Right hindlimb (tissue), 1 donor: Measurements from ENCODE around the gene CADM4.

Experiments used
- DNase-seq: peaks from one replicate; pipeline ENCODE4 v3.0.0-alpha.2; 2018

The CADM4 gene

DNA sequence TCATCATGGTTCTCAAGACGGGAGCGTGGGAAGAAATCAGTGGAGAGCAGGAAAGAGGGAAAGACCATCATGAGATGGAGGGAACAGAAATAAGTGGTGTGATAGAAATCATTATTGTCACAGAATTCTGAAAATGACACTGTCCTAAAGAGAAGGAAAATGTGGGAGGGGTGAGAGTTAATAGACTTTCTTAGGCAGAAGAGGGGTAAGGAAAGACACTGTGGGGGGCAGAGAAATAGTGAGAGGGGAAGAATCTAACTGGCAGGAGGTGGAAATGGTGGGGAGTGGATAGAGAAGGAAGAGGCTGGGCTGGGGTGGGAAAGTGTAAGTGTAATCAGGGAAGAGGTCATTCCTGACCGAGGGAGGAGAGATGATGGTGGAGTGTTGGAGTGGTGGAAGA, 60.9 kb downstream of the CADM4 start:
- DNase-seq: no peak

DNA sequence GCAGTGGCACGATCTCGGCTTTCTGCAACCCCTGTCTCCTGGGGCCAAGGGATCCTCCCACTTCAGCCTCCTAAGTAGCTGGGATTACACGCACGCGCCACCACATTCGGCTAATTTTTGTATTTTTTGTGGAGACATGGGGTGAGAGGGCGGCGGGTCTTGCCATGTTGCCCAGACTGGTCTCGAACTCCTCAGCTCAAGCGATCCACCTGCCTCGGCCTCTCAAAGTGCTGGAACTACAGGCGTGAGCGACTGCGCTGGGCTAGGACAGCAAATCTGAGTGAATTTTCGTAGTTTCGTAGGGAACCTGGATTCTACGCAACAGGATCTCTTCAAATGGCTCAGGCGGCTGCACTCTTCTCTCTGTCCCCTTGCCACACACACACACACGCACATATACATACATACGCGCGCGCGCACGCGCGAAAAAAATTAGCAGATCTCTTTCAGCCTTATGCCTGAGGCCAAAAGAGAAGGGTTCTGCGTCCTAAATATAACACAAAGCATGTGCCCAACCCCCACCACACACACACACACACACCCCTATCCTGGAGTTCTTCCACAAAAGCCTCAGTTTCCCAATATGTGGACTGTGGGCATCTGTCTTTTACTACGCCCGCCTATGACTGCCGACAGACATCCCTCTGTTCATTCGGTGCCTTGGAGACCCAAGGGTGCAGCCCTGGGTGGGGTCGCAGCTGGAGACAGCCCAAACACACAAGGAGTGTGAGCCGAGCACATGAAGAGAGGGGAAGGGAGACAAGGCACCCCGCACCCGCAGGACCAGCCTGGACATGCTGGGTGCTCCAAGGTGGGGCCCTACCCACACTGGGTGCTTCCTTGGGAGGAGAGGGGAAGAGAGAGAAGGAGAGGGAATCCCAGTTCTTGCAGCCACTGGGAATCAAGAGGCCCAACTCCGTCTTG, 63.4 kb downstream of the CADM4 start:
- DNase-seq: peak; percentile 29

- DNase-seq: peak; percentile 99
These were observed 64.3 kb downstream of the CADM4 start, which contains the start of the genes PINLYP and XRCC1 for GRCh38 chr19:43575156-43575950. Gene PINLYP, plus strand, starts transcription at chr19:43575801. Its CDS starts 1,391 bp downstream, at chr19:43577192. Gene XRCC1, minus strand, starts transcription at chr19:43575527. Its CDS starts 69 bp downstream, at chr19:43575458.

DNA sequence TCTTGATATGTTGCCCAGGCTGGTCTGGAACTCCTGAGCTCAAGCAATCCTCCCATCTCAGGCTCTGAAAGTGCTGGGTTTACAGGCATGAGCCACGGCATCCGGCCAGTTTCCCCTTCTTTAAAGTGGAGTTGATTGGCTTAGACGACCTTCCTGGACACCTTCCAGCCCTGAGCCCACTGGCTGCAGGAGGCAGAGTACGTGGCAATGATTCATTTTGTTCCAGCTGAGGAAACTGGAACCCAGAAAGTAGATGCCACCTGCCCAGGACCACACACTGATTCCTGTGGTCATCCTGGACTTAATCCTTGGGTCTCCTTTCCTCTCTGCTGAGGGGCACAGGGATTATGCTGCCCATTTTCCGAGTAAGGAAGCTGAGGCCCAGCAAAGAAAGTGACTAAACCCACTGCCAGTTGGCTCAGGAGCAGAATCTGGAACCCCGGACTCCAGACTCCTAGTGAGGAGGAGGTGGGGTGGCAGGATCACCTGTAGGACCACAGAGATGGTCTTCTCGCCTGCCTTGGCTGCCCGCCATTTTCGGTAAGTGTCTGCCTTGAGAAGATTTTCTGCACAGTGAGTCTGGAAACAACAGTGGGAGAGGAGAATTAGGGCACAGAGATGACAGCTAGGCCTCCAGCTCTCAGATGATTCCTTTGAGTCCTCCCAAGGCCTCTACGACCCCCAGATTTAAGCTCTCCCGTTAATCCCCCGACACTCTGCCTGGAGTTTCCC, 65.1 kb downstream of the CADM4 start:
- DNase-seq: peak; percentile 34
